Spleen (tissue), 11 donors: Measurements from ENCODE around the gene GRIK1. TPM values are rescaled to one million over a fixed set of nuclear protein-coding genes. Genes with fewer than 3 reads are reported as not detected.

Experiments
- DNase-seq: peaks from one replicate; pipeline ENCODE4 v3.0.0-alpha.2; 2020
- H3K27ac ChIP-seq, 8 donors: fragments of 200-600 bp; sonication (generic) in 7 of 8; 1 replicate in 4 of 8; 2 replicates in 4 of 8; pipeline versions ENCODE4 v1.5.0 to v1.8.0; 2016 to 2021; ENCODE audit warnings: inconsistent platforms in 4 of 8, mild to moderate bottlenecking in 4 of 8, moderate library complexity in 1 of 8
- H3K27me3 ChIP-seq, 7 donors: fragments of 200-600 bp; sonication (generic) in 6 of 7; replicated peaks in 1 of 7; 1 replicate in 4 of 7; 2 replicates in 3 of 7; pipeline versions ENCODE4 v1.5.0 to v1.8.0; 2016 to 2021; ENCODE audit warnings: inconsistent platforms in 3 of 7, mild to moderate bottlenecking in 1 of 7
- H3K36me3 ChIP-seq, 6 donors: fragments of 200-600 bp; sonication (generic) in 5 of 6; 1 replicate in 4 of 6; 2 replicates in 2 of 6; pipeline versions ENCODE4 v1.5.0 to v1.8.0; 2016 to 2021; ENCODE audit warnings: inconsistent platforms in 2 of 6
- H3K4me1 ChIP-seq, 6 donors: fragments of 200-600 bp; sonication (generic) in 5 of 6; 1 replicate in 3 of 6; 2 replicates in 3 of 6; pipeline versions ENCODE4 v1.5.0 to v1.8.0; 2016 to 2021; ENCODE audit warnings: inconsistent platforms in 3 of 6
- H3K4me3 ChIP-seq, 8 donors: fragments of 200-600 bp; sonication (generic) in 7 of 8; 1 replicate in 4 of 8; 2 replicates in 4 of 8; pipeline versions ENCODE4 v1.5.0 to v1.8.0; 2016 to 2021; ENCODE audit warnings: inconsistent platforms in 4 of 8, mild to moderate bottlenecking in 4 of 8, moderate library complexity in 2 of 8
- H3K9me3 ChIP-seq, 8 donors: fragments of 200-600 bp; sonication (generic) in 7 of 8; 1 replicate in 4 of 8; 2 replicates in 4 of 8; pipeline versions ENCODE4 v1.5.0 to v1.8.0; 2016 to 2021; ENCODE audit warnings: inconsistent platforms in 4 of 8
- POLR2A ChIP-seq, 3 donors: fragments of 450-650 bp; IDR thresholded peaks; one replicate each; pipeline ENCODE4 v1.5.1; 2017; ENCODE audit warnings: antibody characterized with exemption in 3 of 3, mild to moderate bottlenecking in 1 of 3
- POLR2AphosphoS5 ChIP-seq, 3 donors: sonication (generic); formaldehyde crosslinking; IDR thresholded peaks; one replicate each; pipeline ENCODE4 v1.5.1; 2017; ENCODE audit warnings: antibody characterized with exemption in 3 of 3
- WGBS, 5 donors: extraction: QIAGEN DNeasy Blood & Tissue Kit in 3 of 5; methylation state at CpG; one replicate each; pipeline versions ENCODE4 v1.1.5 to v1.1.7; 2013 to 2018; 5-methylcytosine and 5-hydroxymethylcytosine counted together
- intact Hi-C: fragments of 100-400 bp; cut with DNase I; formaldehyde crosslinking; loops from one replicate; pipeline ENCODE4 v1.15.0; 2023; ENCODE audit warnings: low total_unique reads
- polyA plus RNA-seq, 3 donors: library from polyadenylated mRNA; stranded (reverse); fragments of 200-250 nt; gene quantifications; one replicate each; pipeline ENCODE4 v1.2.1, GENCODE V29; 2013
- total RNA-seq, 7 donors: library from RNA; depleted of rRNA in 3 of 7; stranded (reverse); fragments of >200 nt in 3 of 7; fragmentation: NEBNext Ultra II Directional in 4 of 7; extraction: Animal tissue kit (Norgen Biotek cat#: 25700) in 4 of 7; gene quantifications; one replicate each; pipeline versions ENCODE4 v1.1.0 to v1.2.1, GENCODE V29; 2016 to 2021
- TF ChIP-seq, protein P1 (sequence below), 11 experiments: fragments of 200-600 bp in 7 of 11; fragments of 450-650 bp in 4 of 11; sonication (generic) in 4 of 11; IDR thresholded peaks in 8 of 11; conservative IDR thresholded peaks in 3 of 11; 1 replicate in 7 of 11; 2 replicates in 4 of 11; pipeline versions ENCODE4 v1.4.0 to v1.8.0; 2016 to 2021; ENCODE audit warnings: antibody characterized with exemption in 11 of 11, inconsistent platforms in 4 of 11, mild to moderate bottlenecking in 1 of 11
- donor health status: healthy with polysubstance abuse.
- donor health status: DM: no; HTN: no; CAD: no; lungs with moderate emphysema.
- donor health status: DM: no; HTN: no; CAD: no.
- donor health status: Bipolar disorder and iron deficiency.
- donor health status: healthy.
- donor health status: DM: no; HTN: no; CAD: no.
- donor health status: DM: yes; HTN: yes; CAD: no.

GRIK1 gene
- total and polyA plus RNA-seq, 10 donors: 0.02 to 0.17 (median 0.04) TPM; not detected in 7

DNA sequence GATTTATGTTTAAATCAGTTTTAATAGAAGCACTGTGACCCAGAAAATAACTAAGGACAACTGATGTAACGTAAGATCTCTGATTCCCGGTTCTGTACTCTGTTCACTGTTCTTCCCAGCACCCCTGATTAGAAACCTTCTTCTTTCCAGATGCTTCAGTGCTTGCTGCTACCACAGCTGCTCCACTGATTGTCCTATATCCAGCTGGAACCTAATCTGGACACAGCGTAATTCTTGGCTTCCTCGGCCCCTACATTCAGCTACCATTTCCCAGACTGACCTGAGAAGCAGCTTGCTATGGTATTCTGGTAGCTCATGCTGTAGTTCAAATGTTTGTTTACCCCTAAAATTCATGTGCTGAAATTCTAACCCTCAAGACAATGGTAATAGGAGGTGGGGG, 302.7 kb downstream of the GRIK1 start:
- WGBS, 5 donors: 91 to 98% (median 97%) methylated on average over 4 of the region's 4 CpGs
- intact Hi-C loops: loop anchor here (10.0 kb wide), 1 partner anchor 152 kb away; no protein-coding TSS in a partner anchor

DNA sequence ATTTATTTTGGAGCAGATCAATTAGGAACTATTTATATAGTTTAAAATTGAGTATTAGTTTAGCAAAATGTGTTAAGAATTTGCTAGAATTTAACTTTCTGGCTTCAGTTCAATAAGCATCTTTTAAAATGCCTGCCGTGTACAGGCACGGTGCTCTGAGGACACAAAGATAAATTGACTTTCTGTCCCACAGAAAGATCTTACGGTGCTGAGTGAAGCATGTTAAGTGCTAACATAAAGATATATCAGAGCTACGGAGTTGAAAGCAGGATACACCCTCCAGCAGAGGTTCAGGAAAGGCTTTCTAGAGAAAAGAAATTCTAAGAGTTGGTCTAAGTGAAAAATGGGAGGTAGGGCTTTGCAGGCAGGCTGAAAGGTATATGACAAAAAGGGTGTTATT, 305.4 kb downstream of the GRIK1 start:
- Histone ChIP-seq H3K36me3 (no peaks in the 10 kb centered on the region), H3K4me1 (peaks cover 0 to 10% (median 2%) of the 10 kb centered on the region in 6 donors), H3K27ac (no peak overlapping the region), H3K27me3 (no peaks in the 10 kb centered on the region), H3K4me3 (no peak overlapping the region), H3K9me3 (peaks cover 0 to 10% (median 3%) of the 10 kb centered on the region in 8 donors)
- WGBS, 5 donors: 80 to 89% (median 86%) methylated on average over 4 of the region's 4 CpGs
- intact Hi-C loops: loop anchor here (10.0 kb wide), 1 partner anchor 150 kb away; no protein-coding TSS in a partner anchor
- TF ChIP-seq, protein P1, sequence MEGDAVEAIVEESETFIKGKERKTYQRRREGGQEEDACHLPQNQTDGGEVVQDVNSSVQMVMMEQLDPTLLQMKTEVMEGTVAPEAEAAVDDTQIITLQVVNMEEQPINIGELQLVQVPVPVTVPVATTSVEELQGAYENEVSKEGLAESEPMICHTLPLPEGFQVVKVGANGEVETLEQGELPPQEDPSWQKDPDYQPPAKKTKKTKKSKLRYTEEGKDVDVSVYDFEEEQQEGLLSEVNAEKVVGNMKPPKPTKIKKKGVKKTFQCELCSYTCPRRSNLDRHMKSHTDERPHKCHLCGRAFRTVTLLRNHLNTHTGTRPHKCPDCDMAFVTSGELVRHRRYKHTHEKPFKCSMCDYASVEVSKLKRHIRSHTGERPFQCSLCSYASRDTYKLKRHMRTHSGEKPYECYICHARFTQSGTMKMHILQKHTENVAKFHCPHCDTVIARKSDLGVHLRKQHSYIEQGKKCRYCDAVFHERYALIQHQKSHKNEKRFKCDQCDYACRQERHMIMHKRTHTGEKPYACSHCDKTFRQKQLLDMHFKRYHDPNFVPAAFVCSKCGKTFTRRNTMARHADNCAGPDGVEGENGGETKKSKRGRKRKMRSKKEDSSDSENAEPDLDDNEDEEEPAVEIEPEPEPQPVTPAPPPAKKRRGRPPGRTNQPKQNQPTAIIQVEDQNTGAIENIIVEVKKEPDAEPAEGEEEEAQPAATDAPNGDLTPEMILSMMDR (IDR thresholded peaks at IDR 0.05 in 8 of 11, conservative IDR thresholded peaks at IDR 0.05 in 3 of 11): no peak
- no peak for TF ChIP-seq POLR2AphosphoS5 (IDR thresholded peaks at IDR 0.05)
- no peak for TF ChIP-seq POLR2A (IDR thresholded peaks at IDR 0.05)
- no peak for DNase-seq

More for the DNA sequence above, 302.7 kb downstream of the GRIK1 start:
- TF ChIP-seq POLR2A (IDR thresholded peaks at IDR 0.05): no peak
- TF ChIP-seq, protein P1 (IDR thresholded peaks at IDR 0.05 in 8 of 11, conservative IDR thresholded peaks at IDR 0.05 in 3 of 11): no peak
- TF ChIP-seq POLR2AphosphoS5 (IDR thresholded peaks at IDR 0.05): no peak
- Histone ChIP-seq H3K27me3 (no peaks in the 10 kb centered on the region), H3K36me3 (no peaks in the 10 kb centered on the region), H3K27ac (peak overlapping the region in 1 of 8 donors; percentile 81), H3K4me1 (peaks cover 0 to 24% (median 12%) of the 10 kb centered on the region in 6 donors), H3K4me3 (no peak overlapping the region), H3K9me3 (peaks cover 0 to 10% (median 3%) of the 10 kb centered on the region in 8 donors)
- no peak for DNase-seq

DNA sequence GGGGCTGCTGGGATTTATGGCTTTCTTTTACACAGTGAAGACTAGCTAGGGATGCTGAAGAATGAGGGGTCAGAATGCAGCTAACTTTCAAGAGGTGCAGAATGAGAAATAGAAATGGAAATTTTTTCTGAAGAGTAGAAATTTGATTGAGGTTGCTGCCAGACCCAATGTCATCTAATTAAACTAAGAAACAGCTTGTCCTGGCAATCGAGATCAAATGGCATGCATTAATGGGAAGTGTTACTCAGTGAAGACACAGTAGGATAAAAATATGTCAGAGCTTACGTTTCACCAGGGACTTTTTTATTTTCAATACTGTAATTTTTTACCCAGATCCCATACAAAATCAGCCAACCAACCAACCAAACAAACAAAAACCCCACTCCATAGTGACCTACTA, 306.0 kb downstream of the GRIK1 start:
- Histone ChIP-seq H3K4me3 (no peak overlapping the region), H3K27ac (no peak overlapping the region), H3K36me3 (no peaks in the 10 kb centered on the region), H3K9me3 (peaks cover 0 to 10% (median 3%) of the 10 kb centered on the region in 8 donors), H3K4me1 (peaks cover 0 to 3% (median 0%) of the 10 kb centered on the region in 6 donors), H3K27me3 (no peaks in the 10 kb centered on the region)
- WGBS, 5 donors: 64 to 89% (median 77%) methylated on average over 2 of the region's 2 CpGs
- no peak for DNase-seq
- intact Hi-C loops: loop anchor here (10.0 kb wide), 1 partner anchor 149 kb away; no protein-coding TSS in a partner anchor
- TF ChIP-seq POLR2A (IDR thresholded peaks at IDR 0.05) (no peak), POLR2AphosphoS5 (IDR thresholded peaks at IDR 0.05) (no peak)

DNA sequence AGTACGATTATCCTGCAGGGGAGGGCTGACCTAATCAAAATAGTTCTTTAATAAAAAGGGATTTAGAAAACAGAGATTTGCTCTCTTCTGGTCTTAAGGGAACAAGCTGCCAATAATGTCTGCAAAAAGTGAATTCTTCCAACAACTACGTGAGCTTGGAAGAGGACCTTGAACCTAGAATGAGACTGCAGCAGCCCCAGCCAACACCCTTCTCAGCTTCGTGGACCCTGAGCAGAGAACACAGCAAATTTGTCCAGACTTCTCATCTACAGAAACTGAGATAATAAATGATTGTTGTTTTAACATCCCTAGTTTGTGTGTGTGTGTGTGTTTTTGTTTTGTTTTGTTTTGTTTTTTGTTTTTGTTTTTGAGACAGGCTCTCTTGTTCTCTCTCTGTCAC, 309.4 kb downstream of the GRIK1 start:
- Histone ChIP-seq H3K4me1 (no peaks in the 10 kb centered on the region), H3K27me3 (no peaks in the 10 kb centered on the region), H3K4me3 (no peak overlapping the region), H3K9me3 (no peaks in the 10 kb centered on the region), H3K27ac (no peak overlapping the region), H3K36me3 (no peaks in the 10 kb centered on the region)
- intact Hi-C loops: loop anchor here (10.0 kb wide), 1 partner anchor 146 kb away; no protein-coding TSS in a partner anchor
- DNase-seq: no peak
- 60 to 87% (median 79%) methylated on average over 3 of the region's 3 CpGs for WGBS, 5 donors
- TF ChIP-seq, protein P1 (IDR thresholded peaks at IDR 0.05 in 8 of 11, conservative IDR thresholded peaks at IDR 0.05 in 3 of 11): no peak
- TF ChIP-seq POLR2AphosphoS5 (IDR thresholded peaks at IDR 0.05): no peak
- no peak for TF ChIP-seq POLR2A (IDR thresholded peaks at IDR 0.05)
